ENCODE results near the gene ADM.

The ADM gene

DNA sequence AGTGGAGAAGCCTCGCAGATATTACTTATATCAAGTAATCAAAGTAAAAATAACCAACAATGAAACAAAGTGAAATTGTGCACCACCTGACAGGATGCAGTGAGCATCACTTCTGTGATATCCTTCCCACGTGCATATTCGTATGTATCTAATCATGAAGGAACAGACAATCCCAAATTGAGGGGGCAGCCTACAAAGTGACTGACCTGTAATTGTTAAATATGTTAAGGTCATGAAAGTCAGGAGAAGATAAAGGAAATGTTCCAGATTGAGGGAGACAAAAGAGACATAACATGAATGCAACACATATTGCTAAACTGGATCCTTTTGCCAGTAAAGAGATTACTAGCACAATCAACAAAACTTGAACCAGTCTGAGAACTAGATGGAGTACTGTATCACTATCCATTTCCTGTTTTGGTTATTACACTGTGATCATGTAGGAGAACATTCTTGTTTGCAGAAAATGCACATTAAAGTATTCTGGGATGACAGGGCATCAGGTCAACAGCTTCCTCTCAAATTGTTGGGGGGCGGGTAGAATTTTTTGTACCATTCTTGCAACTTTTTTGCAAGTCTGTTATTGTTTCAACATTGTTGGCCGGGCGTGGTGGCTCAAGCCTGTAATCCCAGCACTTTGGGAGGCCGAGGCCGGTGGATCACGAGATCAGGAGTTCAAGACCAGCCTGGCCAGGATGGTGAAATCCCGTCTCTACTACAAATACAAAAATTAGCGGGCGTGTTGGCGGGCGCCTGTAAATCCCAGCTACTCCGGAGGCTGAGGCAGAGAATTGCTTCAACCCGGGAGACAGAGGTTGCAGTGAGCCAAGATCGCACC, 12.9 kb upstream of the ADM start:
- DNase-seq, result no peak

DNA sequence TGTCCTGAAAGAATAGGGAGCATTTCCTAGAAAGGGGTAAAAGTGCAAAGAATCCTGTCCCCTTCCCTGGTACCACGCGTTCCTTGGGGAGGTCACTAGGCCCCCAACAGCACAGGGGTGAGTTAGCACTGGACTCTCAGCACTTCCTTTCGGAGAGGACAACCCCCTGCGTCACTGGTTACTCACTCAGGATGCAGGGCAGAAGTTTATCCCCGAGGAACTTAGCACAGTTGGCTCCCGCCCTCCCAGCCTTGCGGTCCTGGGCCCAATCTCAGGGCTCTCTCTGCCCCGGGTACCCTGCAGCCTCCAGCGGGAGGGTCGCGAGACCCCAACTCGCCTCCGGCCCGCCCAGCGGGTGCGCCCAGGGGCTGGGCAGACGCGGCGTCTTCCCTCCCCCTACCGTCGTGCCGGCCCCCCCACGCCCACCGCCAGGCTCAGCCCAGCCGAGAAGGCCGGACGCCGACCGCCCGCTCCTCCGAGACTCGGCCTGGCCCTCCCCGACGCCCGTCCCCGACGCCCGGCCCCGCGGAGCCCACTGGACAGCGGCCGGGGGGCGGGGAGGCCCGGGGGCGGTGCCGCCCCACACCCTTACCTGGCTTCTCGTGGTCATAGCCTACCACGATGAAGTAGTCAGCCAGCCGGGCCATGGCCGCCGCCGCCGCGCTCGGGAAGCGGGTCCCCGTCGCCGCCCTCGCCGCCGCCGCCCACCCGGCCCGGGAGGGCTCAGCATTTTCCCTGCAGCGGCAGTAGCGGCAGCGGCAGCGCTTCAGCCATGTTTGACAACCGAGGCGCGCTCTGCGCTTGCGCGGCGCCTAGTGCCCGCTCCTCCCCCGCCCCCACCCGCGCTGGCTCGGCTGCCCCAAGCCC, 11.2 kb upstream of the ADM start, which contains the start of gene SBF2:
Gene SBF2 (minus strand): TSS at position 797 of the 867 bp plus-strand sequence. CDS start 150 bp downstream, at position 647.
- peak; percentile 80 for DNase-seq

DNA sequence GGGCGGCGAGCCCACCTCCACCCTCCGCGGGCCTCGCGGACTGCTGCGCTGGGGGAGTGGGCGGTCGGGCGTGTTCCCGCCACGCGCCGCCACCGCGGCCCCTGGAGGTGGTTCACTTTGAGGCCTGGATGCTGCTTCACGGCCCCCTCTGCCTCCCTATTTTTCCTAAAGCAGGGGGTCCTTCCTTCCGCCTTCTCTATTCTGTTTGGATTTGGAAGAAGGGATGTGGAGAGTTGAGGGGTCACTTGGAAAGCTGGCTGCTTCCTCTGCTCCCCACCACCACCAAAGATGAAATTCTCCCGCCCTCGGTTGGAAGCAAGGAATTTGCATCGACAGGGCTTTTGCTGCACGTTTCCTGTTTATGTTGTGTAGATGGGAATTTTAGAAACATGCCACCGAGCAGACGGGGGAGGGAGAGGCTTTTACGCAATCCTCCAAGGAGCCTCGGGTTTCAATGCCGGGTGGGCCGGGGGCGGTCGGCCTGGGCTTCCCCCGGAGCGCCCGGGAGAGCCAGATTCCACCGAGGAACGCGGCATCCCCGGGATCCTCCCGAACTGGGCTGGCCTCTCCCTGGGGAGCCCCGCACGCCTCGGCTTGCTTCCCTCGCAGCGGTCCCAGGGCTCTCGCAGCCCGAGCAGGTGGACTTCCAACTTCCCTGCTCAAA, 10.5 kb upstream of the ADM start:
- DNase-seq, result no peak

DNA sequence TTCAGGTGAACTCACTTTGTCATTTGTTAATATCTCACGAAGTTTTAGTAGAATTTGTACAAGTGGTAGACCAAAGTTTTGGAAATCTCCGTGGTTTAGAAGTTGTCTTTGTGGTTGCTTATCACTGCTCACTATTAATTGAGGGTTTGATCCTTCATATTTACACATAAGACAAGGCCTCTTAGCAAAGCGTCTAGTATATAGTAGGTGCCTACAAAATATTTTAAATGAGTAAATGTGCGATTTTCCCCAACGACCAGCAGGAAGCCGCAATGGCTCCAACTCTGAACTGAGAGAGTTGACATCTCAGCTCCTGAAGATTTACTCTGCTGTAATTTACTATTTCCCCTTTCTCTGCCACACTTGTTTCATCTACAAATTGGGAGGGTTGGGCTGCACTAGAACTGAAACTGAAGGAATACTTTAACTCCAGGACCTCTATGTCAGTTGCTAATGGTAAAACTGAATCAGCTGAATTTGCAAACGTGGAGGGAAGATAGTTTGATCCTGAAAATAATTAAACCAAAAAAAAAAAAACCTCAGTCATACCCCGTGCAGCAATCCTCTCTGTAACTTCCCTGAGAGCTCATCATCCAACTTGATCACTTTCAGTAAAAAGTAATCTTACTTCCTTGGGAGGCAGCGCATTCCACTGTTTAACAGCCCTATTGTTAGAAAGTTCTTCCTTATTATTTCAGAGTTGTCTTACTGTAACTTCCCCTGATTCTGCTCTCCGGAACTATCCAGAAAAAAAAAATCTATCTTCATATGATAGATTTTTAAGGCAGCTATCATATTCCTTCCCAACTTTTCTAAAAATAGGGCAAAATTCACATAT, 9.6 kb upstream of the ADM start:
- DNase-seq, result no peak

DNA sequence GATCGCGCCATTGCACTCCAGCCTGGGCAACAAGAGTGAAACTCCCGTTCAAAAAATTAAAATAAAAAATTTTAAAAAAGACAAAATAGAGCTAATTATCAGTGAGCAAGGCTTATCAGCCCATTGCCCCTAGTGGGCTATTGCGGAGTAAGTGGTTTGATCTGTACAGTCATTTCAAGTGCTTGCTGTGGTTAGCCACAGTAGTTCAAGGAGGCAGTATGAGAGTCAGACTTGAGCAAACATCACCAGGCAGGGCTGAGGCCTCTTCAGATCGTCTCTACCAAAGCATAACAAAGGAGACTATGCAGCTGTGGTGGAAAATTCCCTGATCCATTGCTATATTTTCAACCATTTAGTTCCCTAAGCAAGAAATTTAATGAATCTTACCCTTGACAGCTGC, 6.5 kb upstream of the ADM start:
- peak; percentile 41 for DNase-seq

DNA sequence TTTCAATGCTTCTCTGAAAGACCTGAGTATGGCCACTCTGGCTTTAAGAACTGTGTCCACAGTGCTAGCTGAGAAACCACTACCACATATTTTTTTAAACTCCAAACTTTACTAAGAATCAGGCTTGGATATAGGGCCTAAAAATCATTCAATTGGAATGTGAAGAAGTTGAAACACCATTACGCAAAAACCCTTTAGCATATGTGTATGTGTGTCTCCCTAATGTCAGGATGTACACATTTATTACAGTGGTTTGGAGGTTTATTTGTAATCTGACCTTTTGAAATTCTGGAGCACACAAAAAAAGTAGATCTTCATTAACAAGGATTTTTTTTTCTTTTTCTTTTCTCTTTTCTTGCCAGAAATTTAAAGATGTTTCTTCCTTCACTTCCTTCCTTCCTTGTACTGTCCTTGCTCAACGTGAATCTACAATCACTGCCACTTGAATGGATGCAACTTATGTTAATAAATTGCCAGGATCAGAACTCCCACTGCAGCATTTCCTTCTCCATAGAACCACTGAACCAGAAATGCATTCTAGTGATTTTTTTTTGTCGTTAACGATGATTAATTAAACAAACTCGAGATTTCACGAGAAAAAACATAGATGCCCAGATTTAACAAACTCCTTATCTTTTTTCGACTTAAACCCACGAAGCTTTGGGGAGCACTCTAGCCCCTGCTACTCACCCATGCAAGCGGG, 3.1 kb upstream of the ADM start:
- no peak for DNase-seq

DNA sequence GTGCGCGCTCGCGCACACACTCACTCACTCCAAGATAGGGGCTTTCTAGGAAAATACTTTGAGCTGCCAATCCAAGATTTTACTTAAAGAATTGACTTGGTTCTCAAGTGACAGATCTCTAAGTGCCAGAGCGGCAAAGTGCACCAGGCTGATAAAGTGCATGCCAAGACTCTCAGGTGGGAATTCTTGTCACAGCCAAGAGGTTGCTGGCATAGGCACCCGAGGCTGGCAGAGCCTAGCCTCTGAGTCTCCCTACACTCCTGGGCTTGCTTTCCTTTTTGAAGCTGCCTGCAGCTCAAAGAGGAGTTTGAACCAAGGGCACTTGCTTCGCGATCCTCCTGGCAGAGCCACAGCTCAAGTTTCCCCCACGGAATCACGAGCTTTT, 2.5 kb upstream of the ADM start:
- no peak for DNase-seq

DNA sequence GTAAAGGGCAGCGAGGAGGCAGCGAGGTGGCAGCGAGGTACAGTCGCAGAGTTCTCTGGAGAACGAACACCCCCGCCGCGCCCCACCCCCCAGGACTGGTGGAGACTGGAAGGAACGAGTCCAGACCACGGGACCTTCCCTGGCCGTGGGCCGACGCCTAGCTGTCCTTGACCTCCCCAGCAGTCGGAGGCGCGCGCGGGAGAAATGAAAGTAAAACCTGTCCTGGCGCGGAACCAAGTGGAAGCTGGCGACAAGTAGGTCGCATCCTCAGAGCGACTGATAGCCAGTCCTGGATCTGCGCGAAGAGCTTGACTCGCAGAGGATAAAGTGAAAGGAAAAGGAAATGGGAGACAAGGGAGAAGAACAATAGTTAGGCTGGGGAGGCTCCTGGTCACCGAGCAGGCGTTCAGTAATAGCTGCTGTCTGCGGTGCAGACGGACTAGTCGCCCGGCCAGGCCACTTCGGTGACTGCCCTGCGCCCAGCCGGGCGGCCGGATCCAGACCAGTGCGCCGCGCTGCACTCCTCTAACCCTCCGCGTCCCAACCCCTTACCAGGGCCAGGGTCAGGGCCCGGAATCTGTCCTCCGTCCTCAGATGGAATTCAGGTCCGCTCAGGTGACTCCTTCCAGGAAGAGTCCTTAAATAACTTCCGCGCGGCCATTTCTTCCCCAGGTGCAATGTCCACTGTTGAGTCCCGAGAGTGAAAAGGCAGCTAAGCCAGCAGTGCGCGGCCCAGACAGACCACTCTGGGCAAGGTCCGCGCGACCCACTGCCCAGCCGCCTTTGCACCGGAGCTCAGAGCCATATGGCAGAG, 1.9 kb upstream of the ADM start:
- DNase-seq, result peak; percentile 67

DNA sequence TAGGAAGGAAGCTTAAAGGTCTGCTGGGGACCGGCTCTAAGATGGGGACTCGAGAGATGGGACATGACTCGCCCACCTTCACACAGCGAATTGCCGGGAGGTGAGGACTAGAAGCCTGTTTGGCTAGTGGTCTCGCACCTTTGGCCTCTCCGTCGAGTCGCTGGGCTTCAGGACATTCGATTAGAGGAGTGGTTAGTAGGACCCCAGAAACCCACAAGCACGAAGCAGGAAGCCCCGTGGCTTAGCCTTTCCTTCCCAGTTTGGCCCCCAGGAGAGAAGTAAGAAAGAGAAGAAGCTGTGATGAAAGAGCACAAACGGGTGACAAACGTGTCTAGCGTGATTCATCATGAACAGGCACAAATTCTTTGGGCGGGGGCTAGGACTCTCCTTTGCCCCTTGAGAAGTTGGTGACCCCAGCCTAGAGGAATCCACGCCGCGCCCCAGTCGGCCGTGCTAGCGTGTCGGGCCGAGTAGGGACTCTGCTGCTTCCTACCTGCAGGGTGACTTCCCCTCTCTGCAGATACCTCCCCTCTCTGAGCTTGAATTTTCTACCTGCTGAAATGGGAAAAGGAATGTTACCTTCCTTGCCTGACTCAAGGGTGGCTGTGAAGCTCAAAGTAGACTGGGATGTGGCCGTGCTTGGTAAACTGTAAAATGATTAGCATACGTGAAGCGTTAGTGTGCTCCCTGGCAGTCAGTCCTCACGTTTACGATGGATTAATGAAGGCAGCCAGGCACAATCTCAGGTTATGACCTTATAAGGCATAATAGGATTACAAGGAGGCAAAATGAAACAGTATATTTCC, 1.1 kb upstream of the ADM start:
- peak; percentile 43 for DNase-seq

DNA sequence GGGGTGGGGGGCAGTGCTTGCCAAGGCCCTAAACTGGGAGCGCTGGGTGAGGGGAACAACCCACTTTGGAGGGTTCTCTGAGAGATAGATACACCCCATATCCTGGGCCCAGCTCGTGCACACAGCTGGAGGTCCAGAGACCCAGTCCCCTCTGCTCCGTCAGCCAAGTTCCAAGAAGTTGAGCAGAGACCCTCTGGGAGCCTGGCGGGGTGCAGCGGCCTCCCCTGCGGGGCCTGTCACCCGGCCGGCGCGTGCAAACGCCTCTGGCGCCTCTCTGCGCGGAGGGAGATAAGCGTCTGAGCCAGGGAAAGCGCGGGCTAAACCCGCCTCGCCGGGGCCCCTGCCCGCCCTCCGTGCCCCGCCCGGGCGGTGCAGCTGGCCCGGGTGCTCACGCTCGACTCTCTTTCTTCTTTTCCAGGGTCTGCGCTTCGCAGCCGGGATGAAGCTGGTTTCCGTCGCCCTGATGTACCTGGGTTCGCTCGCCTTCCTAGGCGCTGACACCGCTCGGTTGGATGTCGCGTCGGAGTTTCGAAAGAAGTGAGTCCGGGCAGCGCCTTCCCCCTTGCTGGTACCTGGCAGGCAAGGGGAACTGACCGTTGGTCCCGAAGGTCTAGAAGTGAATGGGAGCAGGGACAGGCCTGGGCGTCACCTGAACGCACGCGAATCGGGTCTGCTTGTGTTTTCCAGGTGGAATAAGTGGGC, 540 bp downstream of the ADM start:
- peak; percentile 30 for DNase-seq

DNA sequence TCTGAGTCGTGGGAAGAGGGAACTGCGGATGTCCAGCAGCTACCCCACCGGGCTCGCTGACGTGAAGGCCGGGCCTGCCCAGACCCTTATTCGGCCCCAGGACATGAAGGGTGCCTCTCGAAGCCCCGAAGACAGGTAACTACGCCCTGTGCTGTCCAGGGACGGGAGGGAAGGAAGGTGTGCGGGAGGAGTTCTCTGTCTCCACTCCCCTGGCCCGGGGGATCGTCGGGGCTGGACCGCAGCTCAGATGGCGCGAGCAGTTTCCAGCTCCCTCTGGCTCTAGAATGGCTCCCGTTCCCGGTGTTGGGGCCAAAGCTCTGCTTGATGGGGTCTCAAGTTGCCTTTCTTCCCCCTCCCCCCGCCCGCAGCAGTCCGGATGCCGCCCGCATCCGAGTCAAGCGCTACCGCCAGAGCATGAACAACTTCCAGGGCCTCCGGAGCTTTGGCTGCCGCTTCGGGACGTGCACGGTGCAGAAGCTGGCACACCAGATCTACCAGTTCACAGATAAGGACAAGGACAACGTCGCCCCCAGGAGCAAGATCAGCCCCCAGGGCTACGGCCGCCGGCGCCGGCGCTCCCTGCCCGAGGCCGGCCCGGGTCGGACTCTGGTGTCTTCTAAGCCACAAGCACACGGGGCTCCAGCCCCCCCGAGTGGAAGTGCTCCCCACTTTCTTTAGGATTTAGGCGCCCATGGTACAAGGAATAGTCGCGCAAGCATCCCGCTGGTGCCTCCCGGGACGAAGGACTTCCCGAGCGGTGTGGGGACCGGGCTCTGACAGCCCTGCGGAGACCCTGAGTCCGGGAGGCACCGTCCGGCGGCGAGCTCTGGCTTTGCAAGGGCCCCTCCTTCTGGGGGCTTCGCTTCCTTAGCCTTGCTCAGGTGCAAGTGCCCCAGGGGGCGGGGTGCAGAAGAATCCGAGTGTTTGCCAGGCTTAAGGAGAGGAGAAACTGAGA, 1.4 kb downstream of the ADM start:
- no peak for DNase-seq

DNA sequence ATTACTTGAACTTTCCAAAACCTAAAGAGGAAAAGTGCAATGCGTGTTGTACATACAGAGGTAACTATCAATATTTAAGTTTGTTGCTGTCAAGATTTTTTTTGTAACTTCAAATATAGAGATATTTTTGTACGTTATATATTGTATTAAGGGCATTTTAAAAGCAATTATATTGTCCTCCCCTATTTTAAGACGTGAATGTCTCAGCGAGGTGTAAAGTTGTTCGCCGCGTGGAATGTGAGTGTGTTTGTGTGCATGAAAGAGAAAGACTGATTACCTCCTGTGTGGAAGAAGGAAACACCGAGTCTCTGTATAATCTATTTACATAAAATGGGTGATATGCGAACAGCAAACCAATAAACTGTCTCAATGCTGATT, 2.1 kb downstream of the ADM start:
- no peak for DNase-seq

DNA sequence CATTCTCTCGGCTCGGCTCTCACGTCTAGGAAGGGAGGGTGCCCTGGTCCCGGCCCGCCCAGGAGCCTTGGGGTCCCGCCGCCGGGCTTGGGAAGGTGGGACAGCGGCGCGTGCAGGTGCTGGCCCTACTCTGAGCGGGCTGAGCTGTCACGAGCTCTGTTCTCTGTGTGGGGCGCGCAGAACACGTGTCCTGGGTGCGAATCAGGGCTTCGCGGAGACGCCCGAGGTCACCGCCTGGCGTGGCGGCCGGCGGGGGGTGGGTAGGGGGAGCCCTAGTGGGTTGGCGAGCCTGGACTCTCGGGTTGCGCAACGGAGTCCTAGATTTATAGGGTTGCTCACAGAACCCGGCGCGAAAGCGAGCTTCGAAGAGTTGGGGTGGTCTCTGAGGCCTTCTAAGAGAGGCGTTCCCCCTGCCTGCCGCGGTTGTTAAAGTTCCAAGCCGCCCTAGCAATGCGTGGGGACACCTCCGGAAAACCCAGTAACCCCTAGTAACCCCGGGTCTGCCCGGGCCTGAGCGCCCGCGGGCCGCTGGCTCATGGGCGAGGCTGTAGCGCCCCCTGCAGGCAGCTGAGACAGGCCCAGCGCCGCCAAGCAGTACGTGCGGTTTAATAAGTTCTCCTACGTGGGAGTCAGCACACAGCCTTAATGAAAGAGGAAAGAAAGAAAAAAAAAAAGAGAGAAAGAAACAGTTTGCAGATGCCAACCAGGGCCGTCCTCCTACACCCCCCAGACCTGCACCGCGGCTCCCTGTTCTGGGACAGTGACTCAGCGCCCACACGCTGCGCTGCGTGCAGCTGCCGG, 2.7 kb downstream of the ADM start:
- DNase-seq, result peak; percentile 89

DNA sequence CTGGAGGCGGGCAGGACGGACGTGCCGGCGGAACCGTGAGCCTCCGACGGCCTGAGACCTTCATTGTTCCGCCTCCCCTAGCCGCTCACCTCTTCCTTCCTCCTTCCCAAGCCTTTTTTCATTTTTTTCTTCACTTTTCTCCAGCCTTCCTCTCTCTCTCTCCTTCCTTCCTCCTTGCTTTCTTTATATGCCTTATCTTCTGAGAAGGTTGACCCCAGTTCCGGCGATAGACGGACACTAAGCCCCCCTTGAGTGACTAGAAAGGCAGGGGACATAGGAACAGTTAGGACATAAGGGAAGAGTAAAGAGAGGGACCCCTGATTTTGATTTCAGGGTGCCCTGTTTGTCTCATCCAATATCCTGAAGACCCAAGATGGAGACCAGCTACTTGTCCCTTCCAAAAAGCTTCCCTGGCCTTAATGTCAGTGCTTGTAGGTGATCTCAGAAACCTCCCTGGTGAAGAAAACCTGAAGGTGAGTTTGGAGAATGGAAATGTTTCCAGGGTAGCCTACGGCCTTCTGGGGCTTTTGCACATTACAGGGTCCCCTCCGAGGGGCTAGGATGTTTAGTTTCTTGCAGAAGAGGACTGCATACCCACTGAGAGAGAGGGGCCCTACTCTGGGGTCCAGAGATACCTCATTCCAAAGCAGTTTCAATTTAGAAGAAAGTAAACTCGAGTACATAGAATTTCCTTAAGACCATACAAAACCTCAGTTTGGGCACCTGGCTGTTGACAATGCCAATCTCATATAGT, 3.5 kb downstream of the ADM start:
- no peak for DNase-seq

DNA sequence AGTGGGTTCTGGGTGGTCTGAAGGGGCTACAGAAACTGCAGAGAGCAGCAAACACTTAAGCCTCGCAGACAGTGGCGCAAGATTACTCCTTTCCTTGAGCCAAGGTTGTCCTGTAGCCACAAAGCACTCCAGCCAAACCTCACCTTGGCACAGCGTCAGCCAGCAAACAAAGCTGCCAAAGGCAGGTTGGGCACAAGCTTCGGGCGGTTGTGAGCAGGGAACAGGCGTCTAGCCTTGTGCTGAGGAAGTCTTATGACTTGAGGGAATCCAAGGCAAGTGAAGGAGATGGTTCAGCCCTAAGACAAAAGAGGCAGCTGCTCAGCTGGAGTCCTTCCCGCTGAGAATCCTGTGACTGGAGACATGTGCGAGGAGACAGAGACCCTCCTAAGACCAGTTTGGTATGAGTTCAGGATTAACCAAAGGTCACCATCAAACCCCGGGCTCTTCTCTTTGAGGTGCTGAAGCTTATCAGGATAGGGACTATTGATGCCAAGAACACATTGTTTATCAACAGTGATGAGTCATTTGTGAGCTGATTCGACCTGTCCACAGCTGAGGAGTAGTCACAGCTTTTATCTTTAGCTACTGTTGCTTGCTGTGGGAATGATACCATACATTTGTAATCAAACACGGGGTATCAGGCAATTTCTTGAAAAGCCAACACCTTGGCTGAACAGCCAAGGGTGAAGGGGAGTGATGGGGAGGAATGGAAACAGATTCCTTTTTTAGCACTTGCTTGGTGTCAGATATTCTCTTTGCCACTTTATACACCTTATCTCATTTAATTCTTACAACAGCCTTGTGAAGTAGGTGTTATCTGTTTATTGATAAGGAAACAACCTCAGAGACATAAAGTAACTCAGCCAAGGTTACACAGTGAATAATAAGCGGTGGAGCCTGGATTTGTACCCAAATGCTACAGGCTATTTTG, 4.6 kb downstream of the ADM start:
- DNase-seq, result no peak

Measured in activated CD8-positive, alpha-beta memory T cell treated with anti-CD3 and anti-CD28 coated beads, Interleukin-2, amount 50 U/mL, for 4 hours (primary cell).